ENCODE data around the gene AGK. TPM values are rescaled to one million over a fixed set of nuclear protein-coding genes. Genes with fewer than 3 reads are reported as not detected.

The AGK gene
- total and polyA plus RNA-seq, 2 donors (not counting 1 experiment from before 2014, with no cell fraction given) = 12.8 to 26.1 TPM

DNA sequence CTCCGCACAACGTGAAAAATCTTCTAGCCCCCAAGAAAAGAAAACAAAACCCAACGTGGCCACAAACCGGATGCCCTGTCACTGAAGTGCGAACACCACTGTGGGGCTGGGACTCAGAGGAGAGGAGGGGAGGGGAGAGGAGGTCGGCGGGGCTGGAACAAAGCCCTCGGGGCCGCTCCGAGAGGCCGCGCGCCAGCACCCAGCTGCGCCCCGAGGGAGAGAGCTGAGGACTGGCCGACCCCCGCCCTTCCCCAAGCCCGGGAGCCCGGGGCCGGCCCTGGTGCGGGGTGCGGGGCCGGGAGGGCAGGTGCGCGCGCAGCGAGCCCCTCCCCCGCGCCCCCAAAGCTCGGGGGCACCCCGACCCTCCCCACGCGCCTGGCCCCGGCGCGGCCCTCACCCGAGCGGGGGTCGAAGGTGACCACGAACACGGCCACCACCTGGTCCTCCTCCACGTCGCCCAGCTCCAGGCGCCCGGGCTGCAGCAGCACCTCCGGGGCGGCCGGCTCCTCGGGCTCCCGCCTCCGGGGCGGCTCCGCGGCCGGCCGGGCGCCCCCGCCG, 150.4 kb downstream of the AGK start:
- intact Hi-C loops (cut with micrococcal nuclease) = loop anchor here (1.0 to 5.0 kb wide), 5 partner anchors 37 to 779 kb away; partner anchors contain the start of genes AGK, BRAF, MRPS33 and SSBP1
- Mint-ChIP-seq H3K4me3 (peak overlapping the region; percentile 84), H3K9me3 (ENCODE audit: insufficient read depth) (no peaks in the 10 kb centered on the region), H3K27me3 (no peaks in the 10 kb centered on the region), H3K27ac (peak overlapping the region; percentile 79), H3K4me1 (peaks cover 56% of the 10 kb centered on the region)
- peaks cover 58% of the 10 kb centered on the region for H3K79me2 ChIP-seq (ENCODE audit: control insufficient read depth, insufficient read depth, low read length)
- peaks cover 10% of the 10 kb centered on the region for H4K20me1 ChIP-seq (ENCODE audit: control insufficient read depth, insufficient read depth, low read length, poor library complexity, severe bottlenecking)
- H3K36me3 ChIP-seq (replicated peaks in 1 of 2; ENCODE audit: control extremely low read depth in 1 of 2, control insufficient read depth in 1 of 2, extremely low read depth in 1 of 2, insufficient read depth in 2 of 2, low read length in 1 of 2) = peaks cover 0 to 5% of the 10 kb centered on the region in 2 experiments
- H2AFZ ChIP-seq (ENCODE audit: insufficient read depth, low read depth, low read length, poor library complexity, severe bottlenecking) = peak overlapping the region; percentile 64
- DNase-seq = peak; percentile 83
- ATAC-seq (ENCODE audit: low read depth) = peak; percentile 86
- peaks cover 35 to 38% of the 10 kb centered on the region in 2 donors for H3K4me1 ChIP-seq (ENCODE audit: control insufficient read depth in 2 of 2, insufficient read depth in 2 of 2, low read length in 2 of 2)
- WGBS (ENCODE audit: insufficient coverage) = under 1% methylated on average over 57 of the region's 59 CpGs
- no peaks in the 10 kb centered on the region for H3K9me3 ChIP-seq (ENCODE audit: control extremely low read depth in 1 of 3, control insufficient read depth in 2 of 3, insufficient read depth in 1 of 3, low read length in 2 of 3)
- ChIA-PET POLR2A (interaction anchor here (0.5 to 4.7 kb wide), 5 partner anchors 35 to 1224 kb away, joined by 3 to 21 read pairs (median 5); partner anchors contain the start of genes AGK and SSBP1), CTCF (interaction anchor here (0.7 to 6.4 kb wide), 9 partner anchors 12 to 1224 kb away, joined by 3 to 43 read pairs (median 4); partner anchors contain the start of gene SSBP1)
- TF ChIP-seq, protein P1, sequence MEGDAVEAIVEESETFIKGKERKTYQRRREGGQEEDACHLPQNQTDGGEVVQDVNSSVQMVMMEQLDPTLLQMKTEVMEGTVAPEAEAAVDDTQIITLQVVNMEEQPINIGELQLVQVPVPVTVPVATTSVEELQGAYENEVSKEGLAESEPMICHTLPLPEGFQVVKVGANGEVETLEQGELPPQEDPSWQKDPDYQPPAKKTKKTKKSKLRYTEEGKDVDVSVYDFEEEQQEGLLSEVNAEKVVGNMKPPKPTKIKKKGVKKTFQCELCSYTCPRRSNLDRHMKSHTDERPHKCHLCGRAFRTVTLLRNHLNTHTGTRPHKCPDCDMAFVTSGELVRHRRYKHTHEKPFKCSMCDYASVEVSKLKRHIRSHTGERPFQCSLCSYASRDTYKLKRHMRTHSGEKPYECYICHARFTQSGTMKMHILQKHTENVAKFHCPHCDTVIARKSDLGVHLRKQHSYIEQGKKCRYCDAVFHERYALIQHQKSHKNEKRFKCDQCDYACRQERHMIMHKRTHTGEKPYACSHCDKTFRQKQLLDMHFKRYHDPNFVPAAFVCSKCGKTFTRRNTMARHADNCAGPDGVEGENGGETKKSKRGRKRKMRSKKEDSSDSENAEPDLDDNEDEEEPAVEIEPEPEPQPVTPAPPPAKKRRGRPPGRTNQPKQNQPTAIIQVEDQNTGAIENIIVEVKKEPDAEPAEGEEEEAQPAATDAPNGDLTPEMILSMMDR (IDR thresholded peaks at IDR 0.05) = no peak
- TF ChIP-seq EZH2 (IDR thresholded peaks at IDR 0.05; ENCODE audit: borderline replicate concordance, insufficient read depth, low read depth, low read length, poor library complexity, severe bottlenecking) = no peak
- peak overlapping the region in 4 of 5 experiments; percentile 47 to 78 (median 64) for H3K4me3 ChIP-seq (ENCODE audit: control extremely low read depth in 1 of 5, extremely low read depth in 1 of 5, insufficient read depth in 1 of 5, low read depth in 2 of 5, low read length in 4 of 5)
- H3K9ac ChIP-seq (ENCODE audit: low read length) = peak overlapping the region; percentile 76
- H3K4me2 ChIP-seq (replicated peaks; ENCODE audit: low read depth, low read length, poor library complexity, severe bottlenecking) = peak overlapping the region; percentile 82
- no peaks in the 10 kb centered on the region for H3K27me3 ChIP-seq (replicated peaks in 1 of 4; ENCODE audit: control extremely low read depth in 1 of 4, control insufficient read depth in 3 of 4, insufficient read depth in 4 of 4, low read length in 3 of 4)
- H3K27ac ChIP-seq (ENCODE audit: low read length in 2 of 2) = peak overlapping the region; percentile 52 to 87
